CD4-positive, alpha-beta T cell treated with Interleukin-6 at 100 ng/mL for 8 hours (primary cell): Measurements from ENCODE around the gene PPME1.
"Not testable (repeated sequence)": the region's sequence is repeated elsewhere in the genome, so short reads cannot be mapped to it uniquely, and the experiment has no call there.

Source experiments
- DNase-seq: peaks from one replicate; pipeline ENCODE4 v3.0.0-alpha.2; 2020; ENCODE audit warnings: mixed read lengths, low spot score

PPME1 gene, protein sequence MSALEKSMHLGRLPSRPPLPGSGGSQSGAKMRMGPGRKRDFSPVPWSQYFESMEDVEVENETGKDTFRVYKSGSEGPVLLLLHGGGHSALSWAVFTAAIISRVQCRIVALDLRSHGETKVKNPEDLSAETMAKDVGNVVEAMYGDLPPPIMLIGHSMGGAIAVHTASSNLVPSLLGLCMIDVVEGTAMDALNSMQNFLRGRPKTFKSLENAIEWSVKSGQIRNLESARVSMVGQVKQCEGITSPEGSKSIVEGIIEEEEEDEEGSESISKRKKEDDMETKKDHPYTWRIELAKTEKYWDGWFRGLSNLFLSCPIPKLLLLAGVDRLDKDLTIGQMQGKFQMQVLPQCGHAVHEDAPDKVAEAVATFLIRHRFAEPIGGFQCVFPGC

DNA sequence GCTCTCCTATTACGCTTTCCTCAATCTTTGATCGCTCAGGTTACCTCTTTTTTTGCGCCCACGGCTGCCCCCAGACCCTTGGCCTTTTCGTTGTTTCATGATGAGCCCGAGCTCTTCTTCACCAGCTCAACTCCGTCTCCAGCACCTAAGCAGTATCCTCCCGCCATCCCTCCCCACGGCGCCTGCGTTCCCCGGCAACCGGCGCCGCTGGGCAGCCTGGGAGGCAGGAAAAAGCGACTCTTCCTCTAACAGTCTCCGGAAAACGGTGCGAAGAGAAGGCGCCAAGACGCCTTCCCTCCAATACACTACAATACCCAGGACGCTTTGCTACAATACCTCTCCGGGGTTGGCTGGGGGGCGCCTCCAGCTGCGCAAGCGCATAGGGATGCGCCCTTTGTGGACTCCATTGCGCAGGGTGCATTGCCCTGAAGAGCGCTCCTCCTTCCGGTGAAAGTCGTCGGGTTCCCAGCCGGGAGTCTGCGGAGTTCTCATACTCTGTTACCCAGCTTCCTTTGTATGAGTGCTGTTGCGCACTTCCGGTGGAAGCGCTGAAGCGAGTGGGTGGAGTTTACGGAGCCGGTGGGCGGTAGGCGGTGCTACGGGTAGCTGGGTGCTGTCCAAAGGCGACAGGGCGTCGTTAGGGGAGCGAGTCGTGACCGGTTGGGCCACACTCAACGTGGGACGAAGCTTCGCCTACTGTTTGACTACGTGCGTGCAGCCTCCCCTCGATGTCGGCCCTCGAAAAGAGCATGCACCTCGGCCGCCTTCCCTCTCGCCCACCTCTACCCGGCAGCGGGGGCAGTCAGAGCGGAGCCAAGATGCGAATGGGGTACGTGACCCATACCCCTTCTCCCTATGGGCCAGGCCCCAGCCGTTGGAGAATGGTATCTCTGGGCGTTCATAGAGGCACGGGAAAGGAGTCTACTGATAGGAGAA, at the start of gene PPME1, which contains the start of gene C2CD3:
PPME1 (plus strand) TSS at position 596 of the 936 bp plus-strand sequence; CDS start at position 729, 133 bp downstream.
C2CD3 (minus strand) TSS at position 309 of the 936 bp plus-strand sequence; CDS start at position 99, 210 bp downstream.
- DNase-seq, result peak; percentile 99

DNA sequence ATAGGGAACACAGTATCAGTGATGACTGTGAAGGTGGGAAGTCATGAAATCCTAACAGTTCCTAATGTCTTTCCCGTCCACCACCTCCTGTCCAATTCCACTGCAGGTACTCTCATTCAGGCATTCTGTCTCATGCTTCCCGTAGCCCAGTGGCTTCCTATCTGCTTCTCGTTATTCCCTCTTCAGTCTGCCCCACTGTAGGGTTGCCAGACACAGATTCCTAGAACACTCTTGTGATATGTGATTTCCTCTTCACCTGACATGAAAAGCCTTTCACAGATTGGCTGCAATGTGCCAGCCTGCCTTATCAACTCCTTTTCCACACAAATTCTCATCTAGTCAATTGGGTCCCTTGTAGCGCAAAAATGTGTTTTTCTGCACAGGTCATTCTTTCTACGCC, 49.3 kb upstream of the PPME1 start:
- DNase-seq, result no peak

DNA sequence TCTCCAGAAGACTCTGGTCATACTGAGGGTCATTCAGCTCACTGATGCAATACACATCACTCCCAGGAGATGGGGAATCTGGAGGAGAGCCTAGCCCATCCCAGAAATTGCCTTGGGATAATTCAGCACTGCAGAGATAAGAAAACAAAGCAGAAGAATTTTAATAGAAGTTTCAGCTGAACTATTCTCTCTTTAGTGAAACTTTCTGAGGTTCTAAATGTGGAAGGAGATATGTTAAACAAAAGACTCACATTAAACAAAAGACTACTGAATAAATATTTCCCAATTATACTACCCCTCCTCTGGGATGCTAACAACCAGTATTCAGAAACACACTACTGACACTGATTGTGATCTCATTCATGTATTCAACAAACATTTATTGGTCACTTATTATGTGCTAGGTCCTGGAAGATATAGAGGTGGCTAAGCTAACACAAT, 48.1 kb upstream of the PPME1 start:
- no peak for DNase-seq

DNA sequence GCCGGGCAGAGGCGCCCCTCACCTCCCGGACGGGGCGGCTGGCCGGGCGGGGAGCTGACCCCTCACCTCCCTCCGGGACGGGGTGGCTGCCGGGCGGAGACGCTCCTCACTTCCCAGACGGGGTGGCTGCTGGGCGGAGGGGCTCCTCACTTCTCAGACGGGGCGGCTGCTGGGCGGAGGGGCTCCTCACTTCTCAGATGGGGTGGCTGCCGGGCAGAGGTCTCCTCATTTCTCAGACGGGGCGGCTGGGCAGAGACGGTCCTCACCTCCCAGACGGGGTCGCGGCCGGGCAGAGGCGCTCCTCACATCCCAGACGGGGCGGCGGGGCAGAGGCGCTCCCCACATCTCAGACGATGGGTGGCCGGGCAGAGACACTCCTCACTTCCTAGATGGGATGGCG, 42.0 kb upstream of the PPME1 start:
- DNase-seq, result not testable (repeated sequence)

DNA sequence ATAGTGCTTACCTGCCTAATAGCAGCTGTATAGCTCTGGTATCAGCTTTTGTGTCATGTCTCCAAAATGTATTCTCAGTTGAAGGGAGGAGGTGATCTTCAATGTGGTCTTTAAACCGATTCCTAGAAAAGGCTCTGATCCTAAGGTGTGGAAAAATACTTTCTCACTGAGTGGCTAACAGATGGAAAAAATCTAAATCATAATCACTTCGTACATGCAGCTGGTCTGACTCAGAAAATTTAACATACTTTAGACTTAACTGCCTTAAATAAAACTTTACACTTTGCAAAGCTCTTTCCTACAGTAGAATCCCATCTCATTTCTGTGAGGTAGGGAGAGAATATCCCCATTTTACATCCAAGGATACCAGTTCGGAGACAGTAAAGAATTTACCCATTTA, 38.3 kb upstream of the PPME1 start:
- DNase-seq, result no peak

DNA sequence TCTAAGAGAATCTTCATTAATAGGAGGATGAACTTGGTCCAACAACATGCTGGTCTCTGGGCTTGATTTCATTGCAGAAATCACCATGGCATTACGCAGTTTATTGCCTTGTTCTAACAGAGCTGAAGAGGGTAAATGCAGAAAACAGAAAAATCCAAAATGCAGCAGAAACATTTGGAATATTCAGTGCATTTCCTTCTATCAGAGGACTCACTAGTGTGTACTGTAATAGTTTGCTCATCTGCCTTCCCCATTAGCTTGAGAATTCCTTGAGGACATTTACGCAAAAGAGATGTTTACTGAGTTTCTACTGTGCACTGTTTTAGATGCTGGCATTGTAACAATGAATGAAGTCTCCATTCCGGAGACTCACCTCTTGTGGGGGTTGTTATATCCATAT, 37.7 kb upstream of the PPME1 start:
- no peak for DNase-seq

DNA sequence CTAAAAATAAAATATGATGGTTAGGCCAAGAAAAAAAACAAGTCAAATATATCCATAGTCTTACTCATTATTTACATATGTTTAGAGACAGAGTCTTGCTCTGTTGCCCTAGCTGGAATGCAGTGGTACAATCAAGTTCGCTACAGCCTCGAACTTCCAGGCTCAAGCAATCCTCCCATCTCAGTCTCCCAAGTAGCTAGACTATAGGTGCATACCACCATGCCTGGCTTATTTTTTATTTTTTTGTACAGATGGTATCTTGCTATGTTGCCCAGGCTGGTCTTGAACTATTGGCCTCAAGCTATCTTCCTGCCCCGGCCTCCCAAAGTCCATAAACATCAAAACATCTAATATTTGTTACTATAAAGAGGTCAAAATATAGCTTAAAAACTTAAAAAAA, 36.4 kb upstream of the PPME1 start:
- no peak for DNase-seq

DNA sequence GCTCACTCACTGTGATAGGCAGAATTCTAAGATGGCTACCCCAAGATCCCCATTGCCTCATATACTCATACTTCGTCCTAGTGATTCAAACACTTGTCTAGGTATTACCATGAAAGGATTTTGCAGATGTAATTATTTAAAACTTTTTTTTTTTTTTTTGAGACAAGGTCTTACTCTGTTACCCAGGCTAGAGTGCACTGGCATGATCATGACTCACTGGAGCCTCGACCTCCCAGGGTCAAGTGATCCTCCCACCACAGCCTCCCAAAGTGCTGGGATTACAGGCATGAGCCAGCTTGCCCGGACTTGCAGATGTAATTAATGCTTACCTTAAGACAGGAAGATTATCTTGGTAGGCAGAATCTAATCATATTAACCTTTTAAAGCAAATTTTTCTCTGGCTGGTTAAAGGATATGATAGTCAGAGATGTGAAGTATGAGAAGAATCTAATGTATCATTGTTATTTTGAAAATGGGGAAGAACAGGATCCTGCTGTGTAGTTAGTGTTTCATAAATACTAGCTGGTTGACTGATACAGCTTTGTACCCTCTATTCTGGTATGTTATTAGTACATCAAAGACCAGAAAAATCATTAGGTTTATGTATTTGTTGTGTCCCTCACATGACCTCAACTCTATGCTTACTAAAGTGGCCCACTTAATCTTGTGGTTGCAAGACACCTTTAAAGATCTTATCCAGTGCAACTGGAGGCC, 35.8 kb upstream of the PPME1 start:
- DNase-seq, result no peak

DNA sequence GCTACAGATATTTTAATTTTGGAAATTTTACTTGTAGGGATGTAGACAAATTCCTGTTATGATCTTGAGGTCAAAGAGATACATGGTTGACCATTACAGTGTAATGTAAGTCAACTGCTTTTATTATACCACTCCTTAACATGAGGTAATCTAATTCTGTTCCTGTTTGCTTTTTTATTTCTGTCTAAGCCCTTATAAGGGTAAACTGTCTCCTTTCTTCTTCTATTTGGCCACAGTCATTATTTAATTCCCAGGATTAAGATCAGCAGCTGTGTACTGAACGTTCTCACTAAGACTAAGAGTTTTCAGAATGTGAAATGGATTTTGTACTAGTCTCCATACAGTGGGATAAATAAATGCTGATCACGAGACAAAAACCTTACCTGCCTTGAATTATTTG, 33.1 kb upstream of the PPME1 start:
- DNase-seq, result no peak

DNA sequence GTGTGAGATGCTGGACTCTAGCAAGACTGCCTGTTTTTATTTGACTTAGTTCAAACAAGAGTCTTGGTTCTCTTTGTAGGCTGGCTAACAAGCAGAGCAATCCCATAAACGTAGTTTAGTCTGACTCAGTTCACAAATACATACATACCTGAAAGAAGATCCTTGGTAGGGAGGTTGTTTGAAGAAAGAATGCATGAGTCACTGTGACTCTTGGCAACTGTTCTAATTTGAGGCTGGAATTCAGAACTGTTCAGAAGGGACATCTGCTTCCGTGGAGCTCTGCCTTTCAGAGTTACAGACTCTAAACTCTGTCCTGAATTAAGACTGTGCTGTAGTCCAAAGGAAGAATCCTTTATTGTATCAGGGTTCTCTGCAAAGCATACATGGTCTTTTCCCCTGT, 32.5 kb upstream of the PPME1 start:
- DNase-seq, result no peak

DNA sequence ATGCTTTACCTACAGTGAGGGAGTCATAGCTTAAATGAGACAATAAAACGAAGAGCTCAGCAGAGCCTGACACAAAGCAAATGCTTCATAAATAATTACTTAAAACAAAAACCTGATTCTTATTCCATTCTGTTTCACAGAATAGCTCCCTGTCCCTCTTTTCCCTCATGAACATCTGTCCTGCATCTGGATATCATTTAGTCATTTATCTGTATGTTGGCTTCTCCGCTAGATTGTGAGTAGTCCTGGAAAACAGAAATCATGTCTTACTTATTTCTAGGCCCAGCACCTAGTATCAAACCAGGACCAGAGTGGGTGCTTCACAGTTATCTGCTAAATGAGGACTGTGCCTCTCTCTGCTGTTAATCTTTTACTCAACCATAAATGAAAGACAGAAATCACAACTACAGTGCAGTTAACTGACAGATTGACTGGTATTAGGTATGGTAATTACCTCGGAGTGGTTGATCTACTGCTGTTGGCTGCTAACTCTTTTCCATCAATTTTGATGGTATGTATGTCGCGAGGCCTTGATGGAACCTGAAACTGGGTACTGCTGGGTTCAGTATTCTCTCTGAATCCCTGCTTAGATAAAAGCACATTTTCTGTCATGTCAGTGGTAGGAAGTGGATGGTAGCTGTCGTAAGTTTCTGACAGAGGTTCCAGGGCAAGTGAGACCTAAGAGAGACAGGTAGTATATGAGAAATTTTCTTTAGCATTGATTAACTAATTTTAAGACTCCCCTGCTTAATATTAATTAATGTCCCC, 31.8 kb upstream of the PPME1 start:
- DNase-seq, result no peak

DNA sequence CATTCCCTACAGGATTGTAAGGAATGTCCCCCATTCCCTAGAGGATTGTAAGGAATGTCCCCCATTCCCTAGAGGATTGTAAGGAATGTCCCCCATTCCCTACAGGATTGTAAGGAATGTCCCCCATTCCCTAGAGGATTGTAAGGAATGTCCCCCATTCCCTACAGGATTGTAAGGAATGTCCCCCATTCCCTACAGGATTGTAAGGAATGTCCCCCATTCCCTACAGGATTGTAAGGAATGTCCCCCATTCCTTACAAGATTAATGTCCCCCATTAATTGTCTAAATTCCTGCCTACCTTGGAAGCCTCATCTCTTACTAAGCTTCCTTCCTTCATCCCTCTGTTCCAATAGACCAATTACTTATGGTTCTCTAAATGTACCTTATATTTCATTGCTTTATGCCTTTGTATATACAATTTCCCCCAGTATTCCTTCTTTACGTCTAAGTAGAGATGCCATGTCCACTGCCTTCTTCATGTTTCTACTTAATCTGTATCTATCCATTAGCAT, 31.1 kb upstream of the PPME1 start:
- not testable (repeated sequence) for DNase-seq

DNA sequence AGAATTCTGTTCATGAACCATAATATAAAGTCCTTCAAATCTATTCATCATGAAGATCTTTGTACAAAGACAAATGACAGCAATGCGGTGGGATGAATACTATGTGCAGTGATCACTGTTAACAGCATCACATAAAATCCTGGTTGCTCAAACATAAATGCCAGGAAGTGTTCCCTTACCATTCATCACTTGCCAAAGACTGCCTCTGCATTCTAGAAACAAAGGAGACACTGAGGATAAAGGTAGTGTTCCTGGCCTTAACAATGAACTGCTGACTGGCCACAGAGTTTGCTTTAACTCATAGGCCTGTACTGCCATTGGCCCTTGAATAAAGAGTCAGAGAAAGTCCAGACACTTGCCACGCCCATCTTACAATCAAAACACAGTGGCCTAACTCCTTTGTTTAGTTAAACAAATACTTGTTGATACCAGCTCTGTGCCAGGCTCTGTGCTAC, 29.8 kb upstream of the PPME1 start:
- no peak for DNase-seq

DNA sequence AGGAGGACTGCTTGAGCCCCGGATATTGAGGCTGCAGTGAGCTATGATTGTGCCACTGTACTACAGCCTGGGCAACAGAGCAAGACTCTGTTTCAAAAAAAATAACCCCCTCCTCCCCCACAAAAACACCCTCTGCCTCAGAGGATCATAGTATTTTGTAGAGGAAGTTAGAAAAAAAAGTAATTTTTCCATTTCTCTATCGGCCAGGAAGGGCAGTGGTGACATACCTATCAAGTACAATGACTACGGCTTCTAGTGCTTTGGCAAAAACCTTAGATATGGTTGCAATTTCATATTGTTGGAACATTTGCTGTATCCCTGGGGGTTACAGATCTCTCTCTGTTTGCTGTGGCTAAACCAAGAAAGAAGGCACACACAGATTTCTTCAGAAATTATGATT, 29.2 kb upstream of the PPME1 start:
- no peak for DNase-seq

DNA sequence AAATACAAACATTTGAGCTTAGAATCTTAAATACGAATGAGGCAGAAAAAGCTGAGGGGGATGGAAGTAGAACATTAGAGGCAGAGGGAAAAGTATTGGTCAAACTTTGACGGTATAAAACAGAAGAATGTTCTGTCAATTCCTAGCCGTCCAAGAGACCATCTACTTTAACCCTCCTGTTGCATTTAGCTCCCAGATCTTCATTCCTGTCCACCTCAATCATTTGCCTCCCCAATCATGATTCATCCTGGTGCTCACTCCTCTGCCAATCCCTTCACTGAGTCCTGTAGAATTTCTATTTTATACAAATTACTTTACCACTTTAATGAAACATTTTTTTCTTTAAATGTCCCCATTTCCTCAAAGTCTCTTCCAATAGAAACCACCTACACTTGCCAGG, 28.5 kb upstream of the PPME1 start:
- no peak for DNase-seq

DNA sequence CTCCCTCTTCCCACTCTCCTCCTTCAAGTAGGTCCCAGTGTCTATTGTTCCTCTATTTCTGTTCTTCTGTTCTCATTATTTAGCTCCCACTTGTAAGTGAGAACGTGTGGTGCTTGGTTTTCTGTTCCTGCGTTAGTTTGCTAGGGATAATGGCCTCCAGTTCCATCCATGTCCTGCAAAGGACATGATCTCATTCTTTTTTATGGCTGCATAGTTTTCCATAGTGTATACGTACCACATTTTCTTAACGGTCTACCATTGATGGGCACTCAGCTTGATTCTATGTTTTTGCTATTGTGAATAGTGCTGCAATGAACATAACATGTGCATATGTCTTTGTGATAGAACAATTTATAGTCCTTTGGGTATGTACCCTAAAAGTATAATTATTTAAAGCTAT, 26.5 kb upstream of the PPME1 start:
- no peak for DNase-seq

DNA sequence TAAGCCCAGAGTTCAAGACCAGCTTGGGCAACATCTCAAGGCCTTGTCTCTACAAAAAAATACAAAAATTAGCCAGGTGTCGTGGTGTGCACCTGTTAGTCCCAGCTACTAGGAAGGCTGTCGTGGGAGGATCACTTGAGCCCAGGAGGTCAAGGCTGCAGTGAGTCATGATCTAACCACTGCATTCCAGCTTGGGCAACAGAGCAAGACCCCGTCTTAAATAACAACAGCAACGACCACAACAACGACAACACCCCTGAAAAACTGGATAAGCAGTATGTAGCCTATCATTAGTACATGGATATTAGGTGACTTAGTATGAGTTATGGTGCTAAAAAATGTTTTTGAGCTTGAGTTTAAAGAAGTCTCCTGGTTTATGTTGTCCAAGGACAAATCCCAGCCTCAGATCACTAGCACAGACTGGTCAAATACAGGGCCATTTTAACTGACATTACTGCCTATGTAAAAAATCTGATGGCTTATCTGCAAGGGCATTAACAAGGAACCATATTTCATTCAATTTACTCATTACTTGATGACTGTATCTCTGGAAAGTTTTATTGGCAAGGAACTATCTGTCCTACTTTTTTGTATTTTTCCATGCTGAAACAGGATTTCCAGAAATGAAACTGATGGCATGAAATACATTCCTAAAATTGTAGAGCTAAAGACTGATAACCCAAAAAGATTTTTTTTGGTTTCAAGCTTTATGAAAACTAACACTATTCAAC, 23.7 kb upstream of the PPME1 start:
- no peak for DNase-seq

DNA sequence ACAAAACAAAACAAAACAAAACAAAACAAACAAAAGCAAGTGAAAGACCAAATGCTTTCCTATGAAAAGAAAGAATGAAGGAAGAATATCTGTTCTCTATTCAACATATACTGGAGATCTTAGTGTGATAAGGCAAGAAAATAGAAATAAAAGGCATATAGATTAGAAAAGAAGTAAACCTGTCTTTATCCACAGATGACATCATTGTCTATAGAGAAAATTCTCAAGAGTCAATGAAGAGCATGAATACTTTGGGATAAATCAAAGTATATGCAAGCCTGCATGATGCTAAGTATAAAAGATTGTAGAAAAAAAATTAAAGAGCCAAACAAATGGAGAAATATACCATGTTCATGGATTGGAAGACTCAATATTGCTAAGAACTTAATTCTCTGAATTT, 17.9 kb upstream of the PPME1 start:
- DNase-seq, result no peak

DNA sequence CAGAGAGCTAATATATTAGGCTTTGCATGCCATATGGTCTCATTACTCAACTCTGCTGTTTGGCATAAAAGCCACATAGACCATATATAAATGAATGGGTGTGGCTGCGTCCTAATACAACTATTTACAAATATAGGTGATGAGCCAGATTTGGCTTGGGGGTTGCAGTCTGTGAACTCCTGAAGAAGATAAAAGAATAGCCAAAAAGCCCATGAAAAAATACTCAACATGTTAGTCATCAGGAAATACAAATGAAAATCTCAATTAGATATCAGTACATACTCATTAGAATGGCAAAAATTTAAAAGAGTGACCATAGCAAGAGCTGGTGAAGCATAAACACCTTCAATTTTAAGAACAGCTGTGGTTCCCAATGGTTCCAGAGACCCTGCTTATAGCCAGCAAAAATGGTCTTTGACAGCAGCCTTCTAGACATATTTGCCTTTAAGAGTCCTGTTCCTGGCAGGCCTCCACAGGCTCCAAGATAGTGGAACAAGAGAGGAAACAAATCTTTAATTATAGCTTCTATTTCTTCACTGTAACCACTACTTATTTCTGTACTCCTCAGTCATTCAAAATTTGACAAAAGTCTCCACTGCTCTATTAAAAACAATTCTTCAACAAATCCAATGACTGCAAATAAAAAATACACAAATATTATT, 16.3 kb upstream of the PPME1 start:
- DNase-seq, result no peak

DNA sequence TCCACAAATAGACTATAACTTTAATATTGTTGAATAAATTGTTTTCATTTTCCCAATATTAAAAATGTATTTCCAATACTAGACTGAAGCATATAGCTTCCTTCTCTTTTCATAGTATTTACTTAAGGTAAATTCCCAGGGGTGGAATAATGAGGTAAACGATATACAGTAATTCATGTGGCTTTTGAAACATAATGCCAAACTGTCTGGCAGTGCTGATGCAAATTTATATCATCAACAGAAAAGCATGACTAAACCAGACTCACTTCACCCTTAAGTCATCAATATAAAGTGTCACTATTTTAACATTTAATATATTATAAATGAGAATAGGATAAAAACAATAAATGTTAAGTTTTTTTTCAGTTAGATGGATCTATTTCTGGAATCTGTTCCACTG, 13.9 kb upstream of the PPME1 start:
- no peak for DNase-seq
